Hematopoietic multipotent progenitor cell treated with erythropoietin and hydrocortisone succinate and interleukin-3 and kit ligand, for 17 days (in vitro differentiated cells): ENCODE results near the gene LYRM7.
"Not testable (repeated sequence)": the region's sequence is repeated elsewhere in the genome, so short reads cannot be mapped to it uniquely, and the experiment has no call there.

Experiments
- DNase-seq: peaks from one replicate; pipeline ENCODE4 v3.0.0-alpha.2; 2015; ENCODE audit warnings: low spot score

LYRM7 gene

DNA sequence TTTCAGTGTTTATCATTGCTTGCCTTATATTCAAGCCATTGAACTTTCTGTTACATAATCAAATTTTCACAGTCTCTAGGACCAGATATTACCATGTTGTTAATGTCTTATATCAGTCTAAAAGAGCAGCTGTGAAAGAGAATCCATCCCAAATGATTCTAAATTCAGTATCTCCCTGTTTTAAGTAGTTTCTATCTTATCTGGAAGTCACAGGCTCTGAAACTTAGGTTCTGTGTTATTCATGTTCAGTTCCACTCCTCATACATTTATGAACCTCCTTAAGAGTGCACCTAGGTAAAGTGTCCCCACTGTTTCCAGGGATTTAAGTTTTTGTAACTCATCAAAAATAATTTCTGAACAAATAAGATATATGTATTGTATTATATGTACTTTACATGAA lies 9.7 kb downstream of the LYRM7 start:
- DNase-seq, result peak; percentile 36

DNA sequence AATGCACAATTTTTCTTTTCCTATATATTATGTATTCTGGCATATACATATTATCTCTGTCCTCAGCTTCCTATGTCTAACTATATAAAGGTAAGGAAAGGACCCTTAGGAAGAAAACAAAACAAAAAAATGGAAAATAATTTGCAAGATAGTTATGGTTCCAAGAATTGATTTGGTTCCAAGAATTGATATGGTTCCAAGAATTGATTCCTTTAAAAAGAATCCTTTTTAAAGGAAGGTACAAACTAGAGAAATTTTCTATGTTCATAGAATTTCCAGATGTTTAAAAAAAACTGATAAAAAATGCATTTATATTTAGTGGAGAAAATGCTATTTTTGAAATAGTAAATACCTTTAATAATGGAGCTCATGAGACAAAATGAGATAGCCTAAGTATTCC lies 12.1 kb downstream of the LYRM7 start:
- DNase-seq, result no peak

DNA sequence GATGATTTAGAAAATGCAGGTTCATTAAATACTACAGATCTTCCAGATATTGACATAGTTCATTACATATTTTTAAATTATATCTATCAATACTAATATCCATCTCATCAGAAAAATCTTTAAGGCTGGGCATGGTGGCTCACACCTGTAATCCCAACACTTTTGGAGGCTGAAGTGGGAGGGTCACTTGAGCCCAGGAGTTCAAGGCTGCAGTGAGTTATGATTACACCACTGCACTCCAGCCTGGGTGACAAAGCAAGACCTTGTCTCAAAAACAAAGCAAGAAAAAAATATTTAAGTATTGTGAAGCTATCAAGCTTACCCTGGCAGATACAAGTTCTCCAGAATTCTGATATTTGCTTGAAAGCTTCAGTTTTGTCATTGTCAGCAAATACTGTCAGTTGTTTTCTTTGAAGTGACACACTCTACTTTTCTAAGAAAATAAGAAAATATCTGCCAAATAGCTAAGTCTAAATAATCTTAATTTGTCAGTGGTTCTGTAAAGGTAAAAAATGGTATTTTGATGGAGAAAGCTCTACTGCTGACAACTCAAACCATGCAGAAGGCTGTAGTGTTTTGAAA lies 14.9 kb downstream of the LYRM7 start:
- DNase-seq, result no peak

DNA sequence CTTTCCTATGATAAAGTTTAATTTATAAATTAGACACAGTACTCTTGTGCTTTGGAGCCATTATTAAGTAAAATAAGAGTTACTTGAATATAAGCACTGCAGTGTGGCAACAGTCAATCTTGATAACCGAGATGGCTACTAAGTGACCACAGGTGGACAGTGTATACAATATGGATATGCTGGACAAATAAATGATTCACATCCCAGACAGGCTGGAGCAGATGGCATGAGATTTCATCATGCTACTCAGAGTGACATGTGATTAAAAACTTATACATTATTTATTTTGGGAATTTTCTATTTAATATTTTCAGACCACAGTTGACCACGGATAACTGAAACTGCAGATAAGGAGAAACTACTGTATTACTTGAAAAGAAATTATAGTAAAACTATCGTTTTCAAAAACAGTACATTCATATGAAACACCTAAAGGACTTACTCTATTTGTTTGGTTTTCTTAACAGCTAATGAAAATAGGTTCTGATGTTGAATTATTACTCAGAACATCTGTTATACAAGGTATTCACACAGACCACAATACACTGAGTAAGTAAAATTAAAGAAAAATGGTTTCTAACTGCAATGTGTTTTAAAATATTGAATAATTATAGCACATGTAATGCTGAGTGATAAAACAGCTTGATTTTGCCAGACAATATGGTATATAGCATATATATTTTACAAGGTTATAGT lies 16.0 kb downstream of the LYRM7 start:
- no peak for DNase-seq

DNA sequence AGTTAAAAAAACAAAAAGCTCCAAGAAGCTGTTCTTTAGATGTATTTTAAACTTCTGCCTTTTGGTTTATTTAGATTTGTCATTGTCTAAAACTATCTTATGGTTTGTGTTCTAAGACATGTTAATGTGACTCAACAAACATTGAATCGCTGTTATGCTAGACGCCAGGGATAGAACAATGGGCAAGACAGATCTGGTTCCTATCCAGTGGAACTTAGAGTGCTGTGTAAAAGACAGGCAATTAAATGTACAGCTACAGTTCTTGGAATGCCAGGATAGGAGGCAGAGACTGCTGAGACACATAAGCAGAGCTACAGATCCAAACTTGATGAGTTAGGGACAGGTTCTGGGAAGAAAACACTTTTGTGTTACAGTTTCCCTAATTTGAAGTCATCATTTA lies 22.4 kb downstream of the LYRM7 start:
- no peak for DNase-seq

DNA sequence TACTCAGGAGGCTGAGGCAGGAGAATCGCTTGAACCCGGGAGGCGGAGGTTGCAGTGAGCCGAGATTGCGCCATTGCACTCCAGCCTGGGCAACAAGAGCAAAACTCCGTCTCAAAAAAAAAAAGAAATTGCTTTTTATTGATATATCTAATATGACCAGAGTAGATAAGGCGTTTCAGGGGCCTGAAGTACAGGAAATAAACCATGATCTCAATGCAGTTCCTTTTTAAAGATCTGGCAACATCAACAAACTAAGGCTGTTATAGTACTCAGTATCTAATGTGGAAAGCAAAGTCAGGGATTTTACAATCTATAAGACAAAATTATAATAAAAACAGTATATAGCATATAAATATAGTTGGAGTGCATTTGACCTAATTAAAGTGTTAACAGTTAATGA lies 23.2 kb downstream of the LYRM7 start:
- DNase-seq, result not testable (repeated sequence)

DNA sequence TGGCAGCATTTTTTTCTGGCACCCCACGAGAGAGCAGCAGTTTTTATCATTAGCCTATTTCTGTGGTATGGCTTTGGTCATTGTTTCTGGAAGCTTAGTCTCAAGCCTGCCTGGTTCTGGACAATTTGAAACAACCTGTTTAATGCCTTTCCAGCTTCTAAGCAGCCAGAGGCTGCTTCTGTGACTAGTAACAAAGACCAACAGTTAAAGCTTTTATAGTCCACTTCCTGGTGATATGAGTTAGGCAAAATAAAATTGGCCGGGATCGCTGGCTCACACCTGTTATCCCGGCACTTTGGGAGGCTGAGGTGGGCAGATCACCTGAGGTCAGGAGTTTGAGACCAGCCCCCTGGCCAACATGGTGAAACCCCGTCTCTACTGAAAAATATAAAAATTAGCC lies 24.0 kb downstream of the LYRM7 start:
- DNase-seq, result no peak

DNA sequence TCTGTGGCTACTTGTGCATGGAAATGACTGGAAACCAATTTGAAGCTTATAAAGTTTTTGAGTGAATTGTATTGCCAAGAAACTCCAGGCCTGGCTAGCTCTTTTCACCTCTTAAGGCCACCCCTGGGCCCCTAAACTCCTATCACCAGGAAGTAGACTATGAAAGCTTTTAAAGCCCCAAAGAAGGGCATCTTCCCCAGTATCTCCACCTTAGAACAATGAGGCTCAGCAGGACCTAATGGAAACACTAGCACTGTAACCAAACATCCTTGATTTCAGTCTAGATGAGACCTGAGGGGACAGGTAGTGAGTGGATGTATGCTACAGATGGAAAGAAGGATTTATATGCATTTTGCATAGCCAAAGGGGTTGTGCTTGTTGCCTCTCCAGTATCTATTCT lies 25.0 kb downstream of the LYRM7 start:
- DNase-seq, result no peak

DNA sequence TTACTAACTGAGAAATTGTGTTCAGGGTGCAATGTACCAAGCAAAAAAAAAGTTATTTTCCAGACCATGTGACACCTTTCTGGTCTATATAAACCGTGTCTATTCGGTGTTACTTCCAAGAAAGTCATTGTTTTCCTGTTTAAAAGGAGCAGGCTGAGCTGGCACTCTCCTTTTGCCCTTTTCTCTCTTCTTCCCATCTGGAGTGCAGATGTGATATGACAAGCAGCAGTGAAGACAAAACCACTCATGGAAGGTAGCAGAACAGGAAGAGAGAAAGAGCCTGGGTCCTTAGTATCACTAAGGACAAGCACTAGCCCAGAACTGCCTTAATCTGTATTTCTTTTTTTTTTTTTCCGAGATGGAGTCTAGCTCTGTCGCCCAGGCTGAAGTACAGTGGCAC lies 25.6 kb downstream of the LYRM7 start:
- no peak for DNase-seq

DNA sequence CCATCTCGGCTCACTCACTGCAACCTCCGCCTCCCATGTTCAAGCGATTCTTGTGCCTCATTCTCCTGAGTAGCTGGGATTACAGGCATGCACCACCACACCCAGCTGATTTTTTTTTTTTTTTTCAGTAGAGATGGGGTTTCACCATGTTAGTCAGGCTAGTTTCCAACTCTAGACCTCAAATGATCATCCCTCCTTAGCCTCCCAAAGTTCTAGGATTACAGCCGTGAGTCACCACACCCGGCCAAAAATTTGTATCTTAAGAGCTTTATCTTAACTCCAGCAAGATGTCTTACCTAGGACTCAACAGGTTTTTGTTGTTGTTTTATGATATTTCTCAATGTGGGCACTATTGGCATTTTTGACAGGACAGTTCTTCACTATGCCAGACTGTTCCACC lies 27.9 kb downstream of the LYRM7 start:
- DNase-seq, result no peak

DNA sequence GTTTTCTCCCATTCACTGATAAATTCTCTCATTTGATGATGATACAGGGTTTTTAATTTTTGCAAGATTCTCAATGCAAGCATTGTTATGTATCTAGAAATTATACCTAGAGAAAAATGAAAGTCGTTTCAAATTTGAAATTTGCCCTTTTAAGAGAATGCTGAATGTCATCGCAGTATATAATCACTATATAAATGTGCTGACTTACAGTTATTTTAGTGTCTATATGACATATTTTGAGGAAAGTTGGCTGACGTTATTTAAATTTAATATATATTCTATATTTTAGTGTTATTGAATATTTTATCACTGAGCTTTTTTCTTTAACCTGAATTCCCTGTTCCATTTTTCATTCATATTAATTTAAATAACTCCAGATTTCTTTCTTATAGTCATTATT lies 29.8 kb downstream of the LYRM7 start:
- no peak for DNase-seq

DNA sequence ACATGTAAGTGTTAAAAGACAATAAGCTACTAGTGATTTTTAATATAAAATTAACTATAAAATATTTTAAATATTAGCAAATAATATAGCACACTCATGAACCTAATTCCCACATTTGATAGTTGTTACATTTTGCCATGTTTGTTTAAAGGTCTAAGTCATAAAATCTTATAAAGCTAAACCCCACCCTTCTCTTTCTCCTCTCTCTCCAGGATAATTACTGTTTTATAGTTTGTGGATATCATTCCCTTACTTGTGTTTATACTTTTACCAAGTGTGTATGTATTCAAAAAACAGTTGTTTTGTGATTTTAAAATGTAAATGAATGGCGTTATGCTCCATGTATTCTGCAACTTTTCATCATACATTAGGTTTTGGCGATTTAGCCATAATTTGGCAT lies 34.2 kb downstream of the LYRM7 start:
- no peak for DNase-seq

DNA sequence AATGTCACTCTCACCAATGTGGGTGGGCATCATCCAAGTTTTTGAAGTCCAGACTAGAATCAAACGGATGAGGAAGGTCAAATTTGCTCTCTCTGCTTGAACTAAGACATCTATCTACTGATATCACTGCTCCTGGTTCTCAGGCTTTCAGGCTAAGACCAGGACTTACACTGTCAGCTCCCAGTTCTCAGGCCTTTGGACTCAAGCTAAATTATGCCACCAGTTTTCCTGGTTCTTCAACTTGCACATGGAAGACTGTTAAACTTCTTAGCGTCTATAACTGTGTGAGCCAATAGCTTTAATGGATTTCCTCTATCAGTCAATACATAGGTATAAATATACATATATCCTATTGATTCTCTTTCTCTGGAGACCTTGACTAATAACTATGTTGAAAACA lies 35.3 kb downstream of the LYRM7 start:
- DNase-seq, result no peak

DNA sequence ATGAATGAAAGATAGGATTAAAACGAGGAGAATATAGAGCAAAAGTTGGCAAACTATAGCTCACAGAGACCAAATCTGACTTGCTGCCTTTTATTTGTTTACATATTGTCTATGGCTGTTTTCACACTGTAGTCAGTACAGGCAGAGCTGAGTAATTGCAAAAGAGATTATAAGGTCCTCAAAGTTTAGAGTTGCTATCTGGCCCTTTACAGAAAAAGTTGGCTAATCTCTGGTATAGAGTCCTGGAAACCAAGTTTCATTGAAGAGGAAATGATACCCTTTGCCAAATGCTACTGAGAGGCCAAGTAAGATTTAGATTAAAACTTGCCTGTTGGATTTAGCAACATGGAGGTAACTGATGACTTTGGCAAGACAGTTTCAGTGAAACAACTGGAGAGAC lies 36.0 kb downstream of the LYRM7 start:
- DNase-seq, result no peak

DNA sequence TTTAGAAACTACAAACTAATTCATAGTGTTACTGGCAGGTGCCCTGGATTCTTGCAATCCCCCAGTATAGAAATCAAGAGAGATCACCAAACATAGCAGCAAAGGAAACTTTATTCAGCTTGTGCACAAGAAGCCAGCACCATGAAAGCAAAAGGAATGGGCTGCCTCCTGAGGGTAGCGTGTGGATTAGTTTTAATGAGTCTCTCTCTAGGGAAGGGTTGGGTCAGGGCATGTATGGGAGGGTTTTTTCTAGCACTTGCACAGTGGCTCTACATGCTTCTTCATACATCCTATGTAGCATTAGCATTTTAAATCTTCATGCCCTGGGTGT lies 38.4 kb downstream of the LYRM7 start:
- DNase-seq, result no peak

DNA sequence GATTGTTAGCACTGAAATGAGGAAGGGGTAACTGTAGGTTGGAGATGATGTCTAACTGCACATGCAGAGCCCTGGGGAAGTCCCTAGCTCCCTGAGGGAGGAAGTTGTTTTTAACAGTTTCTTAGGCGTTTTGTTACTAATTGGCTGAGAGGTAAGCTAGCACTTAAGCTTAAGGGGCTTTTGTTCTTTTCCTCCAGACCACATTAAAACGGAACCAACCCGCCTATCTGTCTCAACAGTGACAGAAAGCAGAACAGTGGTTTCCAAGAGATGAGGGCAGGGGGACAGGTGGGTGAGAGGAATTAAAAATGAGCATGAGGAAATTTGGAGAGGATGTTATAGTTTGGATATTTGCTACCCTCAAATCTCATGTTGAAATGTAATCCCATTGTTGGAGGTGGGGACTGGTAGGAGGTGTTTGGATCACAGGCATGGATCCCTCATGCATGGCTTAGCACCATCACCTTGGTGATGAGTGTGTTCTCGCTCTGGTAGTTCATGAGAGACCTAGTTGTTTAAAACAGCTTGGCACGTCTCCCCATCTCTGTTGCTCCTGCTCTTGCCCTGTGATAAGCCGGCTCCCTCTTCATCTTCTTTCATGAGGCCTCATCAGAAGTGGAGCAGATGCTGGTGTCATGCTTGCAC lies 38.9 kb downstream of the LYRM7 start:
- DNase-seq, result no peak

DNA sequence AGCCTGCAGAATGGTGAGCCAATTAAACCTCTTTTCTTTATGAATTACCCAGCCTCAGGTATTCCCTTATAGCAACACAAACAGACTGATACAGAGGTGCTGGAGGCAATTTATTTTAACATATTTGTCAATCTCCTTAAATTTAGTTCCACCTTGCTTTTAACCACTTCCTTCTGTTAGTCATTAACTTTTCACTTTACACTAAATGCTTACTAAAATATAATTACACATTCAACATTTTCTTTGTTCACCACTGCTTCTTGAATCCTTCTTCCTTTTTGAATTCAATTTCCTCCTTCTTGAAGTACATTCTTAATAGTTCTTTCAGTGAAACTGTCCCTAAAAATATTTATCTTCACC lies 39.4 kb downstream of the LYRM7 start:
- no peak for DNase-seq

DNA sequence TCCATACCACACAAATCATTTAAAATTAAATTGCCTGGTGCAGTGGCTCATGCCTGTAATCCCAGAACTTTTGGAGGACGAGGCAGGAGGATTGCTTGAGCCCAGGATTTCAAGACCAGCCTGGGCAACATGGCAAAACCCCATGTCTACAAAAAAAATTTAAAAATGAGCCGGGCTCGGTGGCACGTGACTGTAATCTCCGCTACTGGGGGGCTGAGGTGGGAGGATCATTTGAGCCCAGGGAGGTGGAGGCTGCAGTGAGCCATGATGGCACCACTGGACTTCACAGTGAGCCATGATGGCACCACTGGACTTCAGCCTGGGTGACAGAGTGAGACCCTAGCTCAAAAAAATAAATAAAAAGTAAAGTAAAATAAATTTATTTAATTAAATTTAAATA lies 40.9 kb downstream of the LYRM7 start:
- DNase-seq, result no peak

DNA sequence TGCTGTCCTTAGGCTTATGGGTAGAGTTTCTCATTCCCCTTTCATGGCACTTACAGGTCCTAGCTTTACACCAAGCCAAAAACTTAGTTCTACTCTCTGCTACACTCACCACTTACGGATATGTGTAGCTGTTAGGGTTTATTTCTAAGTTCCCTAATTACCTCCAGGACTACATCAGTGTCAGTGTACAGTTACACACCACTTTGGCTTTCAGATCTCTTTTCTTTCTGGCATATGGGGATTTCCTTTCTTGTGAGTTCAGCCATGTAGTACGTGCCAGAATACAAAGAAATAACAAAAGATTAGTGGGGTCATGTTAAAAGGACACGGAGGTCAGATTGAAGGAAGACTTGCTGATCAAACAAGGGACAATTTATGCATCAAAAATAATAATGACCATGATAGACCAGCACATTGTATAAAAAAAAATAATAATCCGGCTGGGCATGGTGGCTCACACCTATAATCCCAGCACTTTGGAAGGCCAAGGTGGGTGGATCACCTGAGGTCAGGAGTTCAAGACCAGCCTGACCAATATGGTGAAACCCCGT lies 41.8 kb downstream of the LYRM7 start:
- DNase-seq, result no peak

DNA sequence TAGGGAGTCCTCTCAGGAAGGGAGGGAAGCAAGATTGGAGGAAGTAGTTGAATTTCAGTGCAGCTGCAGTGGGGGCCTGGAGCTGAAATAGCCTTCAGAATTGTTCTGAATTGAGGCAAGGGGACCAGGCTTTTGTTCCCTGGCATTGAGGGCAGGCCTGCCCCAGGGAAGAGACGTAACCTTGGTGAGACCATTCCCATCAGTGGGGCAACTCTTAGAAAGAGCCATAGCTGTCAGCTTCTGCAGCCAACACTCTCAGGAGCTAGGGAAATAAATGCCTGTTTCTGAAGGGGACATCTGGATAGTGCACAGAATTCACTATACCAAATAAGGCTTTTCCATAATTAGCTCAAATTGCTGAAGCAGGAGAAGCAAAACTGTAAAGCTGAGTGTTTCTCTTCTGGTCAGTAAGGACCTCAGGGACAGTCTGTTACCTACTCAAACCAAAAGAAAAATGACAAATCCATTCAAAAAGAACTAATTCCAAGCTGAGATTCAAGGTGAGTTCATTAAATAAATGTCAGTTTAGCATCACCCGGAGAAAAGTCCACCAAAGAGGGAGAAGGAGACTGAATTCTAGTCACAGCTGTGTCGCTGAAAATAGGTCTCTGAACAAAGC lies 44.0 kb downstream of the LYRM7 start:
- no peak for DNase-seq

DNA sequence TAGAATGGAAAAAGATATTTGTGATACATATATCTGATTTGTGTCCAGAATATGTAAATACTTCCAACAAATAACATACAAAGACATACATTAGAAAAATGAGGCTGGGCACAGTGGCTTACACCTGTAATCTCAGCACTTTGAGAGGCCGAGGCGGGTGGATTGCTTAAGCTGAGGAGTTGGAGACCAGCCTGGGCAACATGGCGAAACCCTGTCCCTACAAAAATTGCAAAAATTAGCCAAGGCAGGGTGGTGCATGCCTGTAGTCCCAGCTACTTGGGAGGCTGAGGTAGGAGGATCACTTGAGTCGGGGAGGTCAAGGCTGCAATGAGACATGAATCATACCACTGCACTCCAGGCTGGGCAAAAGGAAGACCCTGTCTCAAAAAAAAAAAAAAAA lies 47.0 kb downstream of the LYRM7 start:
- no peak for DNase-seq

DNA sequence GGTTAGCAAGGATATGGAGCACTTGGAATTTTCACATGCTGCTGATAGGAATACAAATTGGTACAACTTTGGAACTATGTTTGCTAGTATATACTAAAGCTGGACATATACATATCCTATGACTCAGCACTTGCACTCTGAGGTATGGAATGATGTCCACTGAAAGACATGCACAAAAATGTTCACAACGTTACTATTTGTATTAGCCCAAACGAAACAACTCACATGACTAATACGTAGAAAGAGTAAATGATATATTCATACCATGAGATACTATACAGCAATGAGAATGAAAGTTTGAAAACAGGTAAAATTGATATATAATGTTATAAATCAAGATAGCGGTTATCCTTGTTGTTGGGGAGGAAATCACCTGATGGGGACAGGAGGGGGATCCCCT lies 47.6 kb downstream of the LYRM7 start:
- DNase-seq, result no peak

DNA sequence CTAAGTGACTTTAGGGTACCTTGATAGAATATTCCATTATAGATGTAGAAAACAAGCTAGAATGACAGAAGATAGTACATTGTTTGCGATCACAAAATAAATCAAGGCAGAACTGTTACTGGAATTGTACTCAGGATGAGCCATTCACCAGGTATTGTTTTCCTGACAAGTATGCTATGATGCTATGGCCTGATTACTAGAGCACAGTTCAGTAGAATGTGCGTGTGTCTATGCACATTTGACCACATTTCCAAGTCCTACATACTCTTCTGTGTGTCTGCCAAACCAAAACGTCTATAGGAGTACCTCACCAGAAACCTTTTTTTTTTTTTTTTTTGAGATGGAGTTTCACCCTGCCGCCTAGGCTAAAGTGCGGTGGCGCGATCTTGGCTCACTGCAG lies 49.8 kb downstream of the LYRM7 start:
- no peak for DNase-seq
